Adipocyte (in vitro differentiated cells): Measurements from ENCODE around the gene F11R.
"Not testable (repeated sequence)": the region's sequence is repeated elsewhere in the genome, so short reads cannot be mapped to it uniquely, and the experiment has no call there.

Experiments
- DNase-seq: peaks from one replicate; pipeline ENCODE4 v3.0.0-alpha.2; 2015; ENCODE audit warnings: low read depth
- H3K27me3 ChIP-seq: replicated peaks from 2 replicates; pipeline ENCODE4 v1.7.0; 2013; ENCODE audit warnings: mild to moderate bottlenecking, low read length, moderate library complexity; ENCODE audit not compliant: control insufficient read depth, insufficient read depth
- H3K36me3 ChIP-seq: 2 replicates; pipeline ENCODE4 v1.7.0; 2013; ENCODE audit warnings: low read length, mild to moderate bottlenecking, moderate library complexity; ENCODE audit not compliant: control insufficient read depth, insufficient read depth, severe bottlenecking
- H3K4me1 ChIP-seq: 2 replicates; pipeline ENCODE4 v1.7.0; 2013; ENCODE audit warnings: mild to moderate bottlenecking, low read length, moderate library complexity; ENCODE audit not compliant: control insufficient read depth, insufficient read depth
- H3K4me3 ChIP-seq: 2 replicates; pipeline ENCODE4 v1.7.0; 2013; ENCODE audit warnings: mild to moderate bottlenecking, low read length, moderate library complexity
- H3K9ac ChIP-seq: 2 replicates; pipeline ENCODE4 v1.7.0; 2013; ENCODE audit warnings: mild to moderate bottlenecking, low read length, moderate library complexity
- H3K9me3 ChIP-seq: 2 replicates; pipeline ENCODE4 v1.7.0; 2013; ENCODE audit warnings: mild to moderate bottlenecking, low read length, moderate library complexity; ENCODE audit not compliant: control insufficient read depth

F11R gene

DNA sequence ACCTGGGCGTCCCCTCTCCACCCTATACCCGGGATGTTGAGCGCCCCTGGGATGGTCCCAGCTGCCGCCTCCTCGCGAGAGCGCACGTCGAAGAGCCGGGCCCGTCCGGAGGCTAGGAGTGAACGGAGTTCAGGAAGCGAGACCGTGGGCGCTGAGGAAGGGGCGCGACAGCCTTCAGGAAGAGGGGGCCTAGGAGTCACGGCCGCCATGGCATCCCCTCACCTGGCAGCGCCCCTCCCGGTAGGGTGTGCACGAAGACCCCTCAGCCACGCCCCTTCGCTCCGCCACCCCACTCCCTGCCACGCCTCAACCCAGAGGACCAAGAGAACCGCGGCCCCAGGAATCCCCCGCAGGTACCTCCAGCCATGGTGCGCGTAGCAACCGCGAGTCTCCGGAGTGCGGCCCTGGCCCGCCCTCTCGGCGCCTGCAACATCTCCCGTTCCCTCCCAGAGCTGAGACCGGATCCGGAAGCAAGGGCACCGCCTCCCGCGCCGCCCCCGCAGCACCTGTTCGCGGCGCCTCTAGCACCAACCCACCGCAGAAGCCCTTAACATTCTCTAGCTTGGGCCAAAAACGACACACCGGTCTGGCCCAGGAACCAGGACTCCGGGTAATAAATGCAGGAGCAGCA is 17.7 kb upstream of the F11R start, which contains the start of gene TSTD1:
Gene TSTD1, minus strand, starts transcription at position 442 of the 631 bp plus-strand sequence. Its CDS starts 75 bp downstream, at position 367.
- H3K4me1 ChIP-seq: peaks cover 4% of the 10 kb centered on the region
- no peak within 1 kb of the TSS for H3K4me3 ChIP-seq
- peaks cover 50% of the 10 kb centered on the region for H3K36me3 ChIP-seq
- H3K9me3 ChIP-seq: no peaks in the 10 kb centered on the region
- H3K9ac ChIP-seq: peak within 1 kb of the TSS; percentile 5
- no peak for DNase-seq
- H3K27me3 ChIP-seq: no peaks in the 10 kb centered on the region

- no peak for DNase-seq
- peaks cover 49% of the 10 kb centered on the region for H3K36me3 ChIP-seq
- H3K27me3 ChIP-seq: no peaks in the 10 kb centered on the region
- H3K9me3 ChIP-seq: no peaks in the 10 kb centered on the region
- no peak overlapping the region for H3K9ac ChIP-seq
- H3K4me3 ChIP-seq: no peak overlapping the region
- H3K4me1 ChIP-seq: peaks cover 8% of the 10 kb centered on the region
Observed at GRCh38 chr1:161037661-161038522, 16.9 kb upstream of the F11R start.

DNA sequence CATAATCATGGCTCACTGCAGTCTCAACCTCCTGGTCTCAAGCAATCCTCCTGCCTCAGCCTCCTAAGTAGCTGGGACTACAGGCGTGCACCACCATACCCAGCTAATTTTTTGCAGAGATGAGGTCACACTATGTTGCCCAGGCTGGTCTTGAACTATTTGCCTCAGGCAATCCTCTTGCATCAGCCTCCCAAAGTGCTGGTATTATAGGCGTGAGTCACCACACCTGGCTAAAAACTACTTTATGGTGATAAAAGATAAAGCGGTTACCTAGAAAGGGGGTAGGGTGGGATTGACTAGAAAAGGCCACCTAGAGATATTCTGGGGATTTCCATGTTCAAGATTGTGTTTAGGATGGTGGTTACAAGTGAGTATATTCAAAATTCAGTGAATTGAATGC is 12.8 kb upstream of the F11R start:
- no peak overlapping the region for H3K9ac ChIP-seq

GRCh38 chr1:161032409-161032808 is 11.5 kb upstream of the F11R start:
- Histone ChIP-seq H3K4me3 (peak overlapping the region; percentile 32), H3K9me3 (no peaks in the 10 kb centered on the region), H3K9ac (peak overlapping the region; percentile 75), H3K4me1 (peaks cover 29% of the 10 kb centered on the region), H3K36me3 (no peaks in the 10 kb centered on the region), H3K27me3 (no peaks in the 10 kb centered on the region)
- peak; percentile 34 for DNase-seq

More for the DNA sequence above, 12.8 kb upstream of the F11R start:
- H3K27me3 ChIP-seq: no peaks in the 10 kb centered on the region
- DNase-seq: no peak
- no peaks in the 10 kb centered on the region for H3K9me3 ChIP-seq
- no peak overlapping the region for H3K4me3 ChIP-seq
- H3K4me1 ChIP-seq: peaks cover 29% of the 10 kb centered on the region
- peaks cover 8% of the 10 kb centered on the region for H3K36me3 ChIP-seq

DNA sequence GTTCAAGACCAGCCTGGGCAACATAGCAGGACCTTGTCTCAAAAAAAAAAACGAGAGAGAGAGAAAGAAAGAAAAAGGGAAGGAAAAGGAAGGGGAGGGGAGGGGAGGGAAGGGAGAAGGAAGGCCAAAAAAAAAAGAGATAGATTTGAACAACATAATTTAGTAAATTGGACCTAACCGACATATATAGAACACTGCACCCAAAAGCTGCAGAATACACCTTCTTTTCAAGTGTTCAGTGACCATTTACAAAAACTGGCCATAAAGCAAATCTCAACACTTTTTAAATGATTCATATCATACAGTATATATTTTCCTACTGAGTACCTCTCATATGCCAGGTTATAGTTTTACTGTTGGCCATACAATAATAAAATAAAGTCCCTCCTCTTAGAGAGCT is 10.9 kb upstream of the F11R start:
- Histone ChIP-seq H3K27me3 (no peaks in the 10 kb centered on the region), H3K4me3 (peak overlapping the region; percentile 32), H3K4me1 (peaks cover 29% of the 10 kb centered on the region), H3K9me3 (no peaks in the 10 kb centered on the region), H3K36me3 (no peaks in the 10 kb centered on the region), H3K9ac (peak overlapping the region; percentile 75)
- no peak for DNase-seq

DNA sequence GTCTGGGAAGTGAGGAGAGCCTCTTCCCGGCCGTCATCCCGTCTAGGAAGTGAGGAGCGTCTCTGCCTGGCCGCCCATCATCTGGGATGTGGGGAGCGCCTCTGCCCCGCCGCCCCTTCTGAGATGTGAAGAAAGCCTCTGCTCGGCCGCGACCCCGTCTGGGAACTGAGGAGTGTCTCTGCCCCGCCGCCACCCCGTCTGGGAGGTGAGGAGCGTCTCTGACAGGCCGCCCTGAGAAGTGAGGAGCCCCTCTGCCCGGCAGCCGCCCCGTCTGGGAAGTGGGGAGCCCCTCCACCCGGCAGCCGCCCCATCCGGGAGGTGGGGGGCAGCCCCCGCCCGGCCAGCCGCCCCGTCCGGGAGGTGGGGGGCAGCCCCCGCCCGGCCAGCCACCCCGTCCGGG is 8.5 kb upstream of the F11R start:
- H3K9me3 ChIP-seq, H3K4me3 ChIP-seq, H3K36me3 ChIP-seq, DNase-seq, H3K27me3 ChIP-seq, H3K9ac ChIP-seq: not testable (repeated sequence)
- H3K4me1 ChIP-seq: peaks cover 25% of the 10 kb centered on the region

DNA sequence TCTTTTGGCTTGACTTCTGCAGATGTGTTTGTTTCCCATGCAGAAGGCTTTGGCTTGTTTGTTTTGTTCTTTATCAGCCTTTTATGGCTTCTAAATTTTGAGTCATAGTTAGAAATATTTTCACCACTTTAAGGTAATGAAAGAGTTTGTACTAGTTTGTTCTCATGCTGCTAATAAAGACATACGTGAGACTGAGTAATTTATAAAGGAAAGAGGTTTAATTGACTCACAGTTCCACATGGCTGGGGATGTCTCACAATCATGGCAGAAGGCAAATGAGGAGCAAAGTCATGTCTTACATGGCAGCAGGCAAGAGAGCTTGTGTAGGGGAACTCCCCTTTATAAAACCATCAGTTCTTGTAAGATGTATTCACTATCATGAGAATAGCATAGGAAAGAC is 6.0 kb upstream of the F11R start:
- peaks cover 17% of the 10 kb centered on the region for H3K4me1 ChIP-seq
- not testable (repeated sequence) for H3K36me3 ChIP-seq, DNase-seq, H3K27me3 ChIP-seq, H3K9me3 ChIP-seq, H3K9ac ChIP-seq, H3K4me3 ChIP-seq

DNA sequence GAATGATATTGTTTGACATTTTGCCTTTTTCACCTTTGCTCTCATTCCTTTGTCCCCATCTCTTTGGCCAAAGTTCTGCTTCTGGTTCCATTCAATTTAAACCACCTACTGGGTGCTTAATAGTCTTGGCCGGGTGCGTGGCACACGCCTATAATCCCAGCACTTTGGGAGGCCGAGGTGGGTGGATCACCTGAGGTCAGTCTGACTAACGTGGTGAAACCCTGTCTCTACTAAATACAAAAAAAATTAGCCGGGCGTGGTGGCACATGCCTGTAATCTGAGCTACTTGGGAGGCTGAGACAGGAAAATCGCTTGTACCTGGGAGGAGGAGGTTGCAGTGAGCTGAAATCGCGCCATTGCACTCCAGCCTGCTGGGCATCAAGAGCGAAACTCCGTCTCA is 1.5 kb upstream of the F11R start:
- not testable (repeated sequence) for DNase-seq, H3K9ac ChIP-seq, H3K27me3 ChIP-seq, H3K4me3 ChIP-seq, H3K36me3 ChIP-seq, H3K9me3 ChIP-seq
- peaks cover 19% of the 10 kb centered on the region for H3K4me1 ChIP-seq

DNA sequence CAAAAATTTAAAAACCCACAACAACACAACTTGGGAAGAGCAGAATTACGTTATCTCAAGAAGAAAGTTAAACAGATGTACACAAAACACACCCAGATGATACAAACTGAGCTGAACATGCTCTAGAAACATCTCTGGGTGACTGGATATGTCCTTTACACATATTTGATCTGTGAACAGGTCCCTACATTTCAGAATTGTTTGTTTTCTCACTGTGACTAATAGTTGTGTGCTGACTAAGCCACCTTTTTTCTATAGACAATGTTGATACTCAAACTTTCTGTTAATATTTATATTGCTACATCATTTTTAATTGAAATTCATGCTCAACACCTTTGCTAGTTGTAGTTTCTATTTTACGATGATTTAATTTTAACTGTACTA is 1.0 kb upstream of the F11R start:
- Histone ChIP-seq H3K9me3 (no peaks in the 10 kb centered on the region), H3K27me3 (no peaks in the 10 kb centered on the region), H3K36me3 (no peaks in the 10 kb centered on the region), H3K9ac (peak overlapping the region; percentile 80), H3K4me3 (peak overlapping the region; percentile 91), H3K4me1 (peaks cover 22% of the 10 kb centered on the region)
- no peak for DNase-seq

GRCh38 chr1:161021165-161021969 is 415 bp upstream of the F11R start:
- peak overlapping the region; percentile 80 for H3K9ac ChIP-seq
- H3K36me3 ChIP-seq: no peaks in the 10 kb centered on the region
- no peaks in the 10 kb centered on the region for H3K27me3 ChIP-seq
- DNase-seq: no peak
- no peaks in the 10 kb centered on the region for H3K9me3 ChIP-seq
- peaks cover 22% of the 10 kb centered on the region for H3K4me1 ChIP-seq
- peak overlapping the region; percentile 91 for H3K4me3 ChIP-seq
